NCI-H2107 (cell line): Measurements from ENCODE around the gene ATP8B2.

Experiments used
- DNase-seq: peaks from one replicate; lab custom pipeline; 2025; lab: John Stamatoyannopoulos, UW

Gene ATP8B2

DNA sequence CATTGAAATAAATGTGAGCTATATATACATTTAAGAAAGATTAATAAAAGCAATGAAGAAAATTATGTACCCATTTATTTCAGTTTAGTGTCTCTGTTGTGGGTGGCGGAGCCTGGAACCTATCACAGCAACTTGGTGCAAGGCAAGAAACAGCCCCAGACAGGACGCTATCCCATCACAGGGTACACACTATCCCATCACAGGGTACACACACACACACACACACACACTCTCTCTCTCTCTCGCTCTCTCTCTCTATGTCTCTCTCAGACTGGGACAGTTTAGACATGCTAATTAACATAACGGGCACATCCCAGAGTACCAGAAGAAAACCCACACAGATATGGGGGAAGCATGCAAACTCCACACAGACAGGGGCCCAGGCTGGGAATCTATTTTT, 73.4 kb downstream of the ATP8B2 start:
- no peak for DNase-seq

DNA sequence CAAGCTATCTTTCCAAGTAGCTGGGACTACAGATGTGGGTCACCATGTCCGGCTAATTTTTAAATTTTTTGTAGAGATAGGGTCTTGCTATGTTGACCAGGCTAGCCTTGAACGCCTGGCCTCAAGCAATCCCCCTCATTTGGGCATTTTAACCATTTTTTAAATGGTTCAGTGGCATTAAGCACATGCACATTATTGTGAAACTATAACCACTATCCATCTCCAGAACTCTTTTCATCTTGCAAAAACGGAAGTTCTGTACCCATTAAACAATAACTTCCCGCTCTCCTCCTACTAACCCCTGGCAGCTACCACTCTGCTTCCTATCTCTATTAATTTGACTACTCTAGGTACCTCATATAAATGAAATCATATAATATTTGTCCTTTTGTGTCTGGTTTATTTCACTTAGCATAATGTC, 75.1 kb downstream of the ATP8B2 start:
- DNase-seq, result no peak
